Transverse colon (tissue), 4 donors: ENCODE results near the gene KCNK17. TPM values are rescaled to one million over a fixed set of nuclear protein-coding genes. Genes with fewer than 3 reads are reported as not detected.

Source experiments
- DNase-seq: peaks from one replicate; pipeline ENCODE4 v3.0.0-alpha.2; 2019
- H3K27ac ChIP-seq, 4 donors: fragments of 200-600 bp; sonication (generic); 2 replicates each; pipeline ENCODE4 v1.5.1; 2016 to 2018; ENCODE audit warnings: inconsistent platforms in 4 of 4
- H3K27me3 ChIP-seq: fragments of 200-600 bp; sonication (generic); 2 replicates; pipeline ENCODE4 v1.5.1; 2017; ENCODE audit warnings: inconsistent platforms
- H3K36me3 ChIP-seq, 4 donors: fragments of 200-600 bp; sonication (generic); 2 replicates each; pipeline ENCODE4 v1.5.1; 2017 to 2019; ENCODE audit warnings: inconsistent platforms in 4 of 4
- H3K4me1 ChIP-seq, 4 donors: fragments of 200-600 bp; sonication (generic); 2 replicates each; pipeline ENCODE4 v1.5.1; 2017 to 2020; ENCODE audit warnings: inconsistent platforms in 4 of 4
- H3K4me3 ChIP-seq, 4 donors: fragments of 200-600 bp; sonication (generic); 1 replicate in 1 of 4; 2 replicates in 3 of 4; pipeline versions ENCODE4 v1.5.1 to v1.6.1; 2017 to 2019; ENCODE audit warnings: inconsistent platforms in 4 of 4
- H3K9me3 ChIP-seq, 2 donors: fragments of 200-600 bp; sonication (generic); 2 replicates each; pipeline ENCODE4 v1.5.1; 2017 to 2019; ENCODE audit warnings: inconsistent platforms in 2 of 2
- CTCF ChIP-seq, 5 experiments: fragments of 200-600 bp in 3 of 5; fragments of 450-650 bp in 2 of 5; sonication (generic) in 3 of 5; IDR thresholded peaks; 1 replicate in 2 of 5; 2 replicates in 3 of 5; pipeline ENCODE4 v1.5.1; 2016 to 2017; ENCODE audit warnings: antibody characterized with exemption in 5 of 5, inconsistent platforms in 3 of 5, mild to moderate bottlenecking in 2 of 5, moderate library complexity in 1 of 5
- EP300 ChIP-seq: sonication (generic); formaldehyde crosslinking; IDR thresholded peaks from one replicate; pipeline ENCODE4 v1.6.1; 2017; ENCODE audit warnings: antibody characterized with exemption, low read depth
- POLR2A ChIP-seq: fragments of 450-650 bp; IDR thresholded peaks from one replicate; pipeline ENCODE4 v1.6.1; 2016; ENCODE audit warnings: antibody characterized with exemption, mild to moderate bottlenecking, moderate library complexity
- POLR2AphosphoS5 ChIP-seq, 3 donors: sonication (generic); formaldehyde crosslinking; IDR thresholded peaks; one replicate each; pipeline ENCODE4 v1.6.1; 2016; ENCODE audit warnings: antibody characterized with exemption in 3 of 3
- WGBS, 2 donors: methylation state at CpG; one replicate each; pipeline ENCODE4 v1.1.5; 2018; ENCODE audit warnings: low coverage in 1 of 2; 5-methylcytosine and 5-hydroxymethylcytosine counted together
- in situ Hi-C, 4 donors: fragments of 200-750 bp; cut with MboI; loops; one replicate each; pipeline versions ENCODE4 v1.15.0 to v1.15.1; 2017; ENCODE audit warnings: low sequenced_read_pairs in 3 of 4, low pct_ligation_motif_present in 1 of 4, low pct_unique_long_range_greater_than_20kb in 1 of 4
- intact Hi-C: fragments of 100-400 bp; cut with DNase I; formaldehyde crosslinking; loops from one replicate; pipeline ENCODE4 v1.15.1; 2023; ENCODE audit warnings: low total_unique reads
- total RNA-seq, 4 donors: library from RNA; depleted of rRNA; stranded (reverse); fragments of >200 nt; gene quantifications; one replicate each; pipeline ENCODE4 v1.1.0, GENCODE V29; 2016

Gene KCNK17
- total RNA-seq, 4 donors from 2014 or later = 0.96 TPM; not detected in 3

- DNase-seq = no peak
- Histone ChIP-seq H3K27me3 (no peaks in the 10 kb centered on the region), H3K4me3 (no peak overlapping the region), H3K4me1 (no peaks in the 10 kb centered on the region), H3K36me3 (no peaks in the 10 kb centered on the region), H3K9me3 (no peaks in the 10 kb centered on the region), H3K27ac (no peak overlapping the region)
- intact Hi-C loops = no loop called here
- 86% methylated on average over 7 of the region's 7 CpGs; no CpG with 5 or more reads in 1 of the 2 donors for WGBS, 2 donors
- in situ Hi-C loops = loop anchor here (25.0 kb wide), 4 partner anchors 533 to 1683 kb away; partner anchors contain the start of genes TSPO2 (in 2 of the 4) and UNC5CL (in 2 of the 4)
- no peak for TF ChIP-seq CTCF (IDR thresholded peaks at IDR 0.05)
- no peak for TF ChIP-seq POLR2A
- TF ChIP-seq EP300 = no peak
- TF ChIP-seq POLR2AphosphoS5 (IDR thresholded peaks at IDR 0.05) = no peak
Observed at GRCh38 chr6:39353698-39354315, 39.6 kb upstream of the KCNK17 start.

GRCh38 chr6:39350723-39351505, 36.7 kb upstream of the KCNK17 start:
- Histone ChIP-seq H3K36me3 (no peaks in the 10 kb centered on the region), H3K4me1 (no peaks in the 10 kb centered on the region), H3K4me3 (no peak overlapping the region), H3K27ac (no peak overlapping the region), H3K9me3 (no peaks in the 10 kb centered on the region), H3K27me3 (no peaks in the 10 kb centered on the region)
- intact Hi-C loops (no loop called here), in situ Hi-C loops (loop anchor here (25.0 kb wide), 4 partner anchors 536 to 1686 kb away; partner anchors contain the start of genes TSPO2 (in 2 of the 4) and UNC5CL (in 2 of the 4))
- 79 to 87% methylated on average over 2 to 13 of the region's 13 CpGs for WGBS, 2 donors
- no peak for TF ChIP-seq POLR2A
- no peak for TF ChIP-seq EP300
- no peak for DNase-seq

DNA sequence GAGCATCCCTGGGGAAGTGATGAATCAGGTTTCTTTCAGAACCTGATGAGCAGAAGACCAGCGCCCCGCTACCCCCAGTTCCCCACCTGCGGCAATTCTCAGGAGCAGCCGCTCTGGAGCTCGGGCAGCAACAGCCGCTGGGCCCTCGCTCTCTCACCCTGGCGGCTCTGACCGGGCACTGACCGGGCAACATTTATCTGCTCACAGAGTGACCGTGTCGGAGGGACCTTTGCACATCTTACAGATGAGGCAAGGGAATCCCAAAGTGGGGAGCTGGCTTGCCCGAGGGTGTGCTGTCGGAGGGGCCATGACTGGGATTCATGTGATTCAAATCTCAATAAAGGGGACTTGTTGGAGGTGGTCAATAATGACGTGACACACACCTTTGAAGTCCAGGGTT, 34.5 kb upstream of the KCNK17 start:
- no peak for DNase-seq
- 94 to 100% methylated on average over 1 to 15 of the region's 15 CpGs for WGBS, 2 donors
- in situ Hi-C loops = loop anchor here in 1 of 4 donors (25.0 kb wide), 1 partner anchor 1489 kb away; no protein-coding TSS in a partner anchor
- intact Hi-C loops = no loop called here
- Histone ChIP-seq H3K4me1 (no peaks in the 10 kb centered on the region), H3K9me3 (no peaks in the 10 kb centered on the region), H3K27me3 (no peaks in the 10 kb centered on the region), H3K36me3 (no peaks in the 10 kb centered on the region), H3K27ac (no peak overlapping the region), H3K4me3 (no peak overlapping the region)
- TF ChIP-seq POLR2AphosphoS5 (IDR thresholded peaks at IDR 0.05) (no peak), CTCF (IDR thresholded peaks at IDR 0.05) (no peak), POLR2A (no peak), EP300 (no peak)

- DNase-seq = peak; percentile 69
- in situ Hi-C loops (loop anchor here in 1 of 4 donors (25.0 kb wide), 1 partner anchor 1489 kb away; no protein-coding TSS in a partner anchor), intact Hi-C loops (no loop called here)
- H3K4me1 ChIP-seq = peaks cover 0 to under 1% (median 0%) of the 10 kb centered on the region in 4 donors
- H3K9me3 ChIP-seq = no peaks in the 10 kb centered on the region
- 34 to 60% methylated on average over 1 to 9 of the region's 9 CpGs for WGBS, 2 donors
- no peak overlapping the region for H3K27ac ChIP-seq
- peak; percentile 74 to 90 (median 80) for TF ChIP-seq CTCF (IDR thresholded peaks at IDR 0.05)
- TF ChIP-seq POLR2AphosphoS5 (IDR thresholded peaks at IDR 0.05) = no peak
- no peaks in the 10 kb centered on the region for H3K27me3 ChIP-seq
- H3K36me3 ChIP-seq = no peaks in the 10 kb centered on the region
- no peak overlapping the region for H3K4me3 ChIP-seq
Observed at GRCh38 chr6:39347906-39348585, 33.8 kb upstream of the KCNK17 start.
